CMK (cell line): Measurements from ENCODE around the gene PDE1A.

ENCODE experiments used
- DNase-seq: peaks from one replicate; pipeline ENCODE4 v3.0.0-alpha.2; 2010; ENCODE audit warnings: low read depth

The PDE1A gene

GRCh38 chr2:182267971-182268370, 158.9 kb downstream of the PDE1A start:
- DNase-seq, result no peak

GRCh38 chr2:182266909-182267308, 159.9 kb downstream of the PDE1A start:
- DNase-seq, result no peak

GRCh38 chr2:182265718-182266117, 161.1 kb downstream of the PDE1A start:
- DNase-seq, result no peak

GRCh38 chr2:182261860-182262387, 164.9 kb downstream of the PDE1A start:
- no peak for DNase-seq

- DNase-seq, result no peak
These were observed 167.1 kb downstream of the PDE1A start for GRCh38 chr2:182259629-182260150.

GRCh38 chr2:182252534-182252933, 174.3 kb downstream of the PDE1A start:
- no peak for DNase-seq

- DNase-seq, result no peak
These were observed 177.9 kb downstream of the PDE1A start for GRCh38 chr2:182248898-182249297.

GRCh38 chr2:182248362-182248761, 178.5 kb downstream of the PDE1A start:
- DNase-seq, result no peak

GRCh38 chr2:182247831-182248230, 179.0 kb downstream of the PDE1A start:
- DNase-seq, result no peak

GRCh38 chr2:182245963-182246362, 180.9 kb downstream of the PDE1A start:
- no peak for DNase-seq

GRCh38 chr2:182242609-182243008, 184.2 kb downstream of the PDE1A start:
- no peak for DNase-seq

- no peak for DNase-seq
These were observed 184.9 kb downstream of the PDE1A start for GRCh38 chr2:182241936-182242335.

- DNase-seq, result no peak
These were observed 185.9 kb downstream of the PDE1A start for GRCh38 chr2:182240862-182241371.

GRCh38 chr2:182230561-182230960, 196.3 kb downstream of the PDE1A start:
- DNase-seq, result no peak

GRCh38 chr2:182229297-182229696, 197.5 kb downstream of the PDE1A start:
- DNase-seq, result no peak

GRCh38 chr2:182228741-182229140, 198.1 kb downstream of the PDE1A start:
- DNase-seq, result no peak

- no peak for DNase-seq
These were observed 198.8 kb downstream of the PDE1A start for GRCh38 chr2:182228073-182228473.

GRCh38 chr2:182226807-182227206, 200.0 kb downstream of the PDE1A start:
- DNase-seq, result no peak

GRCh38 chr2:182224669-182225068, 202.2 kb downstream of the PDE1A start:
- DNase-seq, result no peak

- DNase-seq, result no peak
These were observed 205.8 kb downstream of the PDE1A start for GRCh38 chr2:182220998-182221397.

GRCh38 chr2:182220335-182220734, 206.5 kb downstream of the PDE1A start:
- DNase-seq, result no peak

GRCh38 chr2:182210669-182211068, 216.2 kb downstream of the PDE1A start:
- DNase-seq, result no peak

- no peak for DNase-seq
These were observed 218.4 kb downstream of the PDE1A start for GRCh38 chr2:182208421-182208820.

- DNase-seq, result no peak
These were observed 219.6 kb downstream of the PDE1A start for GRCh38 chr2:182207049-182207746.
